ENCODE data around the gene STPG1. TPM values are rescaled to one million over a fixed set of nuclear protein-coding genes. Genes with fewer than 3 reads are reported as not detected.

STPG1 gene
- total and polyA plus RNA-seq, 9 of the 15 experiments (the other 6 are each of a cell fraction or from before 2014, with no cell fraction given) = 5.0 to 11.9 (median 8.3) TPM

DNA sequence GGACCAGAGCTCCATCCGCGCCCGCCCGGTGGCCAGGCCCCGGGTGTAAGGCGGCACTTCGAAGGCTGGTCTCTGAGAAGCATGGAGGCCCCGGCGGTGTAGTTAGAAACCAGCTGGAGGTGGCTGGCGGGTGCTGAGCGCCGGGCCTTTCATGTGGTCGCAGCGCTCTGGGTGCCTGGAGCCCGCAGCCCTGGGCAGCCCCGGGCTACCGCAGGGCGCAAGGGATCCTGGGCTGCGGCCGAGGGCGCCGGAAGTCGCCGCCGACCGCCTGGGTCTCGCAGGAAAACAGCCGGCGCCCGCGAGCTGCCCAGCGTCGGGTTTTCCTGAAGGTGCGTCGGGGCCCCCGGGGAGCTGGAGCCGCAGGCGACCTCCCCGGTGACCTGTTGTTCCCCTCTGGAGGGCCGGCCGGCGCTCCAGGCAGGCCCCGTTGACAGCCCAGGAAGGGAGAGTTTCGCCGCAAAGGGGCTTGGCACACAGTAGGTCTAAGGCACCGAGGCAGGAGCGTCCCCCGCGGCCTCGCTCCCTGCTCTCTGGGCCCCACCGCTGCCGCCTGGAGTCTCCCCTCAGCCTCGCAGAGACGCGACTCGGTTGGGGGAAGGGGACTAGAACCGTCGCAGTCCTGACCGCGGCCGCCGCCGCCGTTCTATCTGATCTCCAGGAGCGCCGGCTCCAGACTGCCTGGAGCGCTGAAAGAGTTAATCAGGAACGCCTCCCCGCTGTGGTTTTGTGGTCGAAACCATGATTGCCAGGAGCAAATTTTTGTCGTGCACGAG, 91.7 kb downstream of the STPG1 start (continued):
- TF ChIP-seq, protein P1, sequence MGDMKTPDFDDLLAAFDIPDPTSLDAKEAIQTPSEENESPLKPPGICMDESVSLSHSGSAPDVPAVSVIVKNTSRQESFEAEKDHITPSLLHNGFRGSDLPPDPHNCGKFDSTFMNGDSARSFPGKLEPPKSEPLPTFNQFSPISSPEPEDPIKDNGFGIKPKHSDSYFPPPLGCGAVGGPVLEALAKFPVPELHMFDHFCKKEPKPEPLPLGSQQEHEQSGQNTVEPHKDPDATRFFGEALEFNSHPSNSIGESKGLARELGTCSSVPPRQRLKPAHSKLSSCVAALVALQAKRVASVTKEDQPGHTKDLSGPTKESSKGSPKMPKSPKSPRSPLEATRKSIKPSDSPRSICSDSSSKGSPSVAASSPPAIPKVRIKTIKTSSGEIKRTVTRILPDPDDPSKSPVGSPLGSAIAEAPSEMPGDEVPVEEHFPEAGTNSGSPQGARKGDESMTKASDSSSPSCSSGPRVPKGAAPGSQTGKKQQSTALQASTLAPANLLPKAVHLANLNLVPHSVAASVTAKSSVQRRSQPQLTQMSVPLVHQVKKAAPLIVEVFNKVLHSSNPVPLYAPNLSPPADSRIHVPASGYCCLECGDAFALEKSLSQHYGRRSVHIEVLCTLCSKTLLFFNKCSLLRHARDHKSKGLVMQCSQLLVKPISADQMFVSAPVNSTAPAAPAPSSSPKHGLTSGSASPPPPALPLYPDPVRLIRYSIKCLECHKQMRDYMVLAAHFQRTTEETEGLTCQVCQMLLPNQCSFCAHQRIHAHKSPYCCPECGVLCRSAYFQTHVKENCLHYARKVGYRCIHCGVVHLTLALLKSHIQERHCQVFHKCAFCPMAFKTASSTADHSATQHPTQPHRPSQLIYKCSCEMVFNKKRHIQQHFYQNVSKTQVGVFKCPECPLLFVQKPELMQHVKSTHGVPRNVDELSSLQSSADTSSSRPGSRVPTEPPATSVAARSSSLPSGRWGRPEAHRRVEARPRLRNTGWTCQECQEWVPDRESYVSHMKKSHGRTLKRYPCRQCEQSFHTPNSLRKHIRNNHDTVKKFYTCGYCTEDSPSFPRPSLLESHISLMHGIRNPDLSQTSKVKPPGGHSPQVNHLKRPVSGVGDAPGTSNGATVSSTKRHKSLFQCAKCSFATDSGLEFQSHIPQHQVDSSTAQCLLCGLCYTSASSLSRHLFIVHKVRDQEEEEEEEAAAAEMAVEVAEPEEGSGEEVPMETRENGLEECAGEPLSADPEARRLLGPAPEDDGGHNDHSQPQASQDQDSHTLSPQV (IDR thresholded peaks at IDR 0.05) = 0 out of 2 replicates have a peak, but pooled peaks have one; percentile 30
- TF ChIP-seq CREM (IDR thresholded peaks at IDR 0.05; ENCODE audit: low read depth) (peak; percentile 68; the same call in 1 of the 2 replicates), PHF8 (IDR thresholded peaks at IDR 0.05; ENCODE audit: borderline replicate concordance, low read length) (peak; percentile 56; the same call in 1 of the 2 replicates), NFXL1 (CRISPR knock-in tag; IDR thresholded peaks at IDR 0.05) (no peak), HCFC1 (IDR thresholded peaks at IDR 0.05; ENCODE audit: low read depth, low read length) (peak; percentile 24; the same call in 1 of the 2 replicates), ETV6 (IDR thresholded peaks at IDR 0.05; ENCODE audit: borderline replicate concordance in 1 of 2, low read depth in 2 of 2, low read length in 1 of 2) (no peak), ETV6 (CRISPR knock-in tag; IDR thresholded peaks at IDR 0.05; ENCODE audit: borderline replicate concordance) (no peak), RHOXF2B (CRISPR knock-in tag; conservative IDR thresholded peaks at IDR 0.05) (no peak), BRCA1 (IDR thresholded peaks at IDR 0.05) (no peak), BRCA1 (CRISPR knock-in tag; IDR thresholded peaks at IDR 0.05) (no peak), CBFB (CRISPR knock-in tag; IDR thresholded peaks at IDR 0.05) (peak; percentile 98), RBM22 (IDR thresholded peaks at IDR 0.05; ENCODE audit: low read depth, low read length, poor library complexity, severe bottlenecking) (no peak), HMG20B (CRISPR knock-in tag; IDR thresholded peaks at IDR 0.05) (no peak), LARP7 (IDR thresholded peaks at IDR 0.05) (no peak), EP300 (IDR thresholded peaks at IDR 0.05; ENCODE audit: low read length) (peak; percentile 33; the same call in 1 of the 2 replicates)
- TF ChIP-seq, protein P2, sequence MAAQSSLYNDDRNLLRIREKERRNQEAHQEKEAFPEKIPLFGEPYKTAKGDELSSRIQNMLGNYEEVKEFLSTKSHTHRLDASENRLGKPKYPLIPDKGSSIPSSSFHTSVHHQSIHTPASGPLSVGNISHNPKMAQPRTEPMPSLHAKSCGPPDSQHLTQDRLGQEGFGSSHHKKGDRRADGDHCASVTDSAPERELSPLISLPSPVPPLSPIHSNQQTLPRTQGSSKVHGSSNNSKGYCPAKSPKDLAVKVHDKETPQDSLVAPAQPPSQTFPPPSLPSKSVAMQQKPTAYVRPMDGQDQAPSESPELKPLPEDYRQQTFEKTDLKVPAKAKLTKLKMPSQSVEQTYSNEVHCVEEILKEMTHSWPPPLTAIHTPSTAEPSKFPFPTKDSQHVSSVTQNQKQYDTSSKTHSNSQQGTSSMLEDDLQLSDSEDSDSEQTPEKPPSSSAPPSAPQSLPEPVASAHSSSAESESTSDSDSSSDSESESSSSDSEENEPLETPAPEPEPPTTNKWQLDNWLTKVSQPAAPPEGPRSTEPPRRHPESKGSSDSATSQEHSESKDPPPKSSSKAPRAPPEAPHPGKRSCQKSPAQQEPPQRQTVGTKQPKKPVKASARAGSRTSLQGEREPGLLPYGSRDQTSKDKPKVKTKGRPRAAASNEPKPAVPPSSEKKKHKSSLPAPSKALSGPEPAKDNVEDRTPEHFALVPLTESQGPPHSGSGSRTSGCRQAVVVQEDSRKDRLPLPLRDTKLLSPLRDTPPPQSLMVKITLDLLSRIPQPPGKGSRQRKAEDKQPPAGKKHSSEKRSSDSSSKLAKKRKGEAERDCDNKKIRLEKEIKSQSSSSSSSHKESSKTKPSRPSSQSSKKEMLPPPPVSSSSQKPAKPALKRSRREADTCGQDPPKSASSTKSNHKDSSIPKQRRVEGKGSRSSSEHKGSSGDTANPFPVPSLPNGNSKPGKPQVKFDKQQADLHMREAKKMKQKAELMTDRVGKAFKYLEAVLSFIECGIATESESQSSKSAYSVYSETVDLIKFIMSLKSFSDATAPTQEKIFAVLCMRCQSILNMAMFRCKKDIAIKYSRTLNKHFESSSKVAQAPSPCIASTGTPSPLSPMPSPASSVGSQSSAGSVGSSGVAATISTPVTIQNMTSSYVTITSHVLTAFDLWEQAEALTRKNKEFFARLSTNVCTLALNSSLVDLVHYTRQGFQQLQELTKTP (IDR thresholded peaks at IDR 0.05; ENCODE audit: low read depth in 1 of 2, partially characterized antibody in 2 of 2) = no peak
- TF ChIP-seq, protein P3, sequence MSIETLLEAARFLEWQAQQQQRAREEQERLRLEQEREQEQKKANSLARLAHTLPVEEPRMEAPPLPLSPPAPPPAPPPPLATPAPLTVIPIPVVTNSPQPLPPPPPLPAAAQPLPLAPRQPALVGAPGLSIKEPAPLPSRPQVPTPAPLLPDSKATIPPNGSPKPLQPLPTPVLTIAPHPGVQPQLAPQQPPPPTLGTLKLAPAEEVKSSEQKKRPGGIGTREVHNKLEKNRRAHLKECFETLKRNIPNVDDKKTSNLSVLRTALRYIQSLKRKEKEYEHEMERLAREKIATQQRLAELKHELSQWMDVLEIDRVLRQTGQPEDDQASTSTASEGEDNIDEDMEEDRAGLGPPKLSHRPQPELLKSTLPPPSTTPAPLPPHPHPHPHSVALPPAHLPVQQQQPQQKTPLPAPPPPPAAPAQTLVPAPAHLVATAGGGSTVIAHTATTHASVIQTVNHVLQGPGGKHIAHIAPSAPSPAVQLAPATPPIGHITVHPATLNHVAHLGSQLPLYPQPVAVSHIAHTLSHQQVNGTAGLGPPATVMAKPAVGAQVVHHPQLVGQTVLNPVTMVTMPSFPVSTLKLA (conservative IDR thresholded peaks at IDR 0.05) = peak in 1 of 2 experiments; percentile 51; a peak in 1 of 4 replicates
